Effector CD8-positive, alpha-beta T cell (primary cell): Measurements from ENCODE around the gene DCAF17.
"Not testable (repeated sequence)": the region's sequence is repeated elsewhere in the genome, so short reads cannot be mapped to it uniquely, and the experiment has no call there.

Source experiments
- DNase-seq: peaks from one replicate; lab custom pipeline; 2025; lab: John Stamatoyannopoulos, UW

DCAF17 gene

GRCh38 chr2:171410624-171411023, 23.4 kb upstream of the DCAF17 start:
- no peak for DNase-seq

- DNase-seq: no peak
These were observed 22.8 kb upstream of the DCAF17 start for GRCh38 chr2:171411214-171411613.

GRCh38 chr2:171411791-171412483, 22.1 kb upstream of the DCAF17 start:
- DNase-seq: no peak

GRCh38 chr2:171412571-171413175, 21.4 kb upstream of the DCAF17 start:
- DNase-seq: no peak

GRCh38 chr2:171414645-171415044, 19.4 kb upstream of the DCAF17 start:
- not testable (repeated sequence) for DNase-seq

GRCh38 chr2:171416009-171416926, 17.8 kb upstream of the DCAF17 start:
- DNase-seq: peak; percentile 47

GRCh38 chr2:171419333-171419732, 14.7 kb upstream of the DCAF17 start:
- DNase-seq: no peak

GRCh38 chr2:171420728-171421563, 13.1 kb upstream of the DCAF17 start:
- DNase-seq: no peak

- not testable (repeated sequence) for DNase-seq
These were observed 11.1 kb upstream of the DCAF17 start for GRCh38 chr2:171422710-171423495.

GRCh38 chr2:171430516-171431410, 3.3 kb upstream of the DCAF17 start:
- no peak for DNase-seq

GRCh38 chr2:171431677-171432167, 2.3 kb upstream of the DCAF17 start:
- no peak for DNase-seq

- DNase-seq: no peak
These were observed 1.6 kb upstream of the DCAF17 start for GRCh38 chr2:171432206-171432968.

- no peak for DNase-seq
These were observed 860 bp upstream of the DCAF17 start for GRCh38 chr2:171432969-171433762.

- DNase-seq: no peak
These were observed 338 bp upstream of the DCAF17 start, which contains the start of gene METTL8 for GRCh38 chr2:171433763-171434012. METTL8 (minus strand) TSS chr2:171433990; CDS start chr2:171392185, 41,805 bp downstream.

- DNase-seq: no peak
These were observed 2.3 kb downstream of the DCAF17 start for GRCh38 chr2:171436307-171436706.

GRCh38 chr2:171441470-171441869, 7.4 kb downstream of the DCAF17 start:
- no peak for DNase-seq

- no peak for DNase-seq
These were observed 13.6 kb downstream of the DCAF17 start for GRCh38 chr2:171447675-171448074.

GRCh38 chr2:171451074-171451473, 17.0 kb downstream of the DCAF17 start:
- DNase-seq: no peak
